ENCODE data around the gene ZNF761. TPM values are rescaled to one million over a fixed set of nuclear protein-coding genes. Genes with fewer than 3 reads are reported as not detected.
"Not testable (repeated sequence)": the region's sequence is repeated elsewhere in the genome, so short reads cannot be mapped to it uniquely, and the experiment has no call there.

Gene ZNF761
- total and polyA plus RNA-seq, 2 donors (not counting 1 experiment from before 2014, with no cell fraction given): 10.7 to 11.5 TPM

DNA sequence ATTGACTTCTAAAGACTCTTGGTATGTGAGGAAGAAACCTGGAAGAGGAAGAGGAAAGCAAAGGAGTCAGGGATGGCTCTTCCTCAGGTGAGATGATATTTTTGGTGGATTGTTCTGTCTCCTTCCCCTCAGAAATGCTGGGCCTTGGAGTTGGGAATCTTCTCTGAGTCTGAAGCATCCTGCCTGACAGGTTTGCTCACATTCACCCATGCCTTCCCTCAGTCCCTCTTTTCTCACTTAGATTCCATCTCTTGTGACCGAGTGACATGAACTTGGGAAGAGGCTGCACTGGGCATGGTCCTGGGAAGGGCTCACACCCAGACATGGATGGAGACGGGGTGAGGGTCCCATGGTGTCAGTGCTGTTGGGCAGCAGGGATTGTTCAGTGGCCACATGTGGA, 52.0 kb downstream of the ZNF761 start:
- H3K9me3 ChIP-seq (ENCODE audit: control insufficient read depth, insufficient read depth, low read depth, low read length); H3K4me2 ChIP-seq (ENCODE audit: extremely low read depth, insufficient read depth, low read length); H3K4me3 ChIP-seq (replicated peaks in 1 of 4; ENCODE audit: control extremely low read depth in 1 of 4, insufficient read depth in 1 of 4, low read depth in 3 of 4, low read length in 4 of 4); H3K27me3 ChIP-seq (ENCODE audit: control insufficient read depth, insufficient read depth, low read length); H3K9ac ChIP-seq (ENCODE audit: insufficient read depth, low read length); DNase-seq (ENCODE audit: low read depth in 2 of 2); H3K36me3 ChIP-seq (ENCODE audit: control insufficient read depth, insufficient read depth, low read length); H4K20me1 ChIP-seq (ENCODE audit: control insufficient read depth, extremely low read depth, insufficient read depth, low read length); H3K79me2 ChIP-seq (ENCODE audit: control insufficient read depth, insufficient read depth, low read length); H3K4me1 ChIP-seq (ENCODE audit: control insufficient read depth, extremely low read depth, insufficient read depth, low read length); H3K27ac ChIP-seq (ENCODE audit: insufficient read depth, low read length); H2AFZ ChIP-seq (ENCODE audit: low read length): not testable (repeated sequence)

DNA sequence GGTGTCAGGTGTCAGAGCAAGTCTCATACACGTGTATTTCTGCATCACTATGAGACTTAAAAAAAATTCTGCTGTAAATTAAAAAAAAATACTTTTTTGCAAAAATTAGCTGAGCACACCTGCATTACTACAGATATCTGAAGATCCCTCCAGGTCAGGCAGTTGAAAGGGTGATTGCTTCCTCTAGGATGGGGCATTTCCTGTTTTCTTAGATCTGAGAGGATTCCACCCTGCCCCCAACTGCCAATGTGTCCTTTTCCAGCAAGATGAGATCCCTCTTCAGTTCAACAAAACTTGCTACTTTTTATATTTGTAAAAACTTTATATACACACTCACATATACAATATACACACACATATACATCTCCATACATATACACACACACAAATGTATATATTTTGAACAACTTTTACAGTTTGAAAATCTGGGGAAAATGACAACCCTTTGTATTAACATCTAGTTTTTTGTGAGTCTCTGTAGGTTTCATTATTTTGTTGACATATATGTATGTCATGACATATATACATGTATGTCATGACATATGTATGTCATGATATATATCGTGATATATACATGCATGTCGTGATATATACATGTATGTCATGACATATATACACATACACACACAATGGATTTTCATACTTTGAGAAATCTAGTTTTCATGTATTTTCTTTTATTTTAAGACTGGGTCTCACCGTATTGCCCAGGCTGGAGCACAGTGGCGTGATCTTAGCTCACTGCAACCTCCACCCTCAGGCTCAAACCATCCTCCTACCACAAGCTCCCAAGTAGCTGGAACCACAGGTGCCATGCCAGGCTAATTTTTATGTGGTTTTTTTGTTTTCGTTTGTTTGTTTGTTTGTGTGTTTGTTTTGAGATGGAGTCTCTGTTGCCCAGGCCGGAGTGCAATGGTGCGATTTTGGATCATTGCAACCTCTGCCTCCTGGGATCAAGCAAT, 53.5 kb downstream of the ZNF761 start:
- no peak for DNase-seq (ENCODE audit: low read depth in 2 of 2)
- H3K4me2 ChIP-seq (ENCODE audit: extremely low read depth, insufficient read depth, low read length): no peak overlapping the region
- H3K9me3 ChIP-seq (ENCODE audit: control insufficient read depth, insufficient read depth, low read depth, low read length): no peaks in the 10 kb centered on the region
- H4K20me1 ChIP-seq (ENCODE audit: control insufficient read depth, extremely low read depth, insufficient read depth, low read length): no peaks in the 10 kb centered on the region
- H3K27me3 ChIP-seq (ENCODE audit: control insufficient read depth, insufficient read depth, low read length): no peaks in the 10 kb centered on the region
- H3K4me3 ChIP-seq (replicated peaks in 1 of 4; ENCODE audit: control extremely low read depth in 1 of 4, insufficient read depth in 1 of 4, low read depth in 3 of 4, low read length in 4 of 4): no peak overlapping the region
- no peak overlapping the region for H2AFZ ChIP-seq (ENCODE audit: low read length)
- H3K27ac ChIP-seq (ENCODE audit: insufficient read depth, low read length): no peak overlapping the region
- H3K9ac ChIP-seq (ENCODE audit: insufficient read depth, low read length): no peak overlapping the region
- no peaks in the 10 kb centered on the region for H3K79me2 ChIP-seq (ENCODE audit: control insufficient read depth, insufficient read depth, low read length)
- TF ChIP-seq EZH2 (IDR thresholded peaks at IDR 0.05; ENCODE audit: low read length, missing control alignments): no peak
- TF ChIP-seq, protein P1, sequence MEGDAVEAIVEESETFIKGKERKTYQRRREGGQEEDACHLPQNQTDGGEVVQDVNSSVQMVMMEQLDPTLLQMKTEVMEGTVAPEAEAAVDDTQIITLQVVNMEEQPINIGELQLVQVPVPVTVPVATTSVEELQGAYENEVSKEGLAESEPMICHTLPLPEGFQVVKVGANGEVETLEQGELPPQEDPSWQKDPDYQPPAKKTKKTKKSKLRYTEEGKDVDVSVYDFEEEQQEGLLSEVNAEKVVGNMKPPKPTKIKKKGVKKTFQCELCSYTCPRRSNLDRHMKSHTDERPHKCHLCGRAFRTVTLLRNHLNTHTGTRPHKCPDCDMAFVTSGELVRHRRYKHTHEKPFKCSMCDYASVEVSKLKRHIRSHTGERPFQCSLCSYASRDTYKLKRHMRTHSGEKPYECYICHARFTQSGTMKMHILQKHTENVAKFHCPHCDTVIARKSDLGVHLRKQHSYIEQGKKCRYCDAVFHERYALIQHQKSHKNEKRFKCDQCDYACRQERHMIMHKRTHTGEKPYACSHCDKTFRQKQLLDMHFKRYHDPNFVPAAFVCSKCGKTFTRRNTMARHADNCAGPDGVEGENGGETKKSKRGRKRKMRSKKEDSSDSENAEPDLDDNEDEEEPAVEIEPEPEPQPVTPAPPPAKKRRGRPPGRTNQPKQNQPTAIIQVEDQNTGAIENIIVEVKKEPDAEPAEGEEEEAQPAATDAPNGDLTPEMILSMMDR (conservative IDR thresholded peaks at IDR 0.05 in 1 of 2, IDR thresholded peaks at IDR 0.05 in 1 of 2; ENCODE audit: low read depth in 1 of 2, low read length in 2 of 2): no peak
- no peaks in the 10 kb centered on the region for H3K36me3 ChIP-seq (ENCODE audit: control insufficient read depth, insufficient read depth, low read length)
- H3K4me1 ChIP-seq (ENCODE audit: control insufficient read depth, extremely low read depth, insufficient read depth, low read length): no peaks in the 10 kb centered on the region

DNA sequence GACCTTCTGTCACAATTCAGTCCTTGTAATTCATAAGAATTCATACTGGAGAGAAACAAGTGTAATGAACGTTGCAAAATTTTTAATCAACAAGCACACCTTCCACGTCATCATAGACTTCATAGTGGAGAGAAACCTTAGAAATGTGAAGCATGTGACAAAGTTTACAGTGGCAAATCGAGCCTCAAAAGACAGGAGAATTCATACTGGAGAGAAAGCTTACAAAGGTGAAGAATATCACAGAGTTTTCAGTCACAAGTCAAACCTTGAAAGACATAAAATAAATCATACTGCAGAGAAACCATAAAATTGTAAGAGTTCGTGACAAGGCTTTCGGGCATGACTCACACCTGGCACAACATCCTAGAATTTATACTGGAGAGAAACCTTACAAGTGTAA, 60.4 kb downstream of the ZNF761 start:
- Histone ChIP-seq H3K27ac (ENCODE audit: insufficient read depth, low read length) (no peak overlapping the region), H3K4me2 (ENCODE audit: extremely low read depth, insufficient read depth, low read length) (no peak overlapping the region), H2AFZ (ENCODE audit: low read length) (no peak overlapping the region), H3K9me3 (ENCODE audit: control insufficient read depth, insufficient read depth, low read depth, low read length) (no peaks in the 10 kb centered on the region), H3K4me3 (replicated peaks in 1 of 4; ENCODE audit: control extremely low read depth in 1 of 4, insufficient read depth in 1 of 4, low read depth in 3 of 4, low read length in 4 of 4) (no peak overlapping the region), H3K27me3 (ENCODE audit: control insufficient read depth, insufficient read depth, low read length) (no peaks in the 10 kb centered on the region), H3K4me1 (ENCODE audit: control insufficient read depth, extremely low read depth, insufficient read depth, low read length) (no peaks in the 10 kb centered on the region), H3K9ac (ENCODE audit: insufficient read depth, low read length) (no peak overlapping the region), H4K20me1 (ENCODE audit: control insufficient read depth, extremely low read depth, insufficient read depth, low read length) (no peaks in the 10 kb centered on the region), H3K36me3 (ENCODE audit: control insufficient read depth, insufficient read depth, low read length) (no peaks in the 10 kb centered on the region), H3K79me2 (ENCODE audit: control insufficient read depth, insufficient read depth, low read length) (no peaks in the 10 kb centered on the region)
- DNase-seq (ENCODE audit: low read depth in 2 of 2): no peak
- TF ChIP-seq, protein P1 (conservative IDR thresholded peaks at IDR 0.05 in 1 of 2, IDR thresholded peaks at IDR 0.05 in 1 of 2; ENCODE audit: low read depth in 1 of 2, low read length in 2 of 2): no peak
- no peak for TF ChIP-seq EZH2 (IDR thresholded peaks at IDR 0.05; ENCODE audit: low read length, missing control alignments)

DNA sequence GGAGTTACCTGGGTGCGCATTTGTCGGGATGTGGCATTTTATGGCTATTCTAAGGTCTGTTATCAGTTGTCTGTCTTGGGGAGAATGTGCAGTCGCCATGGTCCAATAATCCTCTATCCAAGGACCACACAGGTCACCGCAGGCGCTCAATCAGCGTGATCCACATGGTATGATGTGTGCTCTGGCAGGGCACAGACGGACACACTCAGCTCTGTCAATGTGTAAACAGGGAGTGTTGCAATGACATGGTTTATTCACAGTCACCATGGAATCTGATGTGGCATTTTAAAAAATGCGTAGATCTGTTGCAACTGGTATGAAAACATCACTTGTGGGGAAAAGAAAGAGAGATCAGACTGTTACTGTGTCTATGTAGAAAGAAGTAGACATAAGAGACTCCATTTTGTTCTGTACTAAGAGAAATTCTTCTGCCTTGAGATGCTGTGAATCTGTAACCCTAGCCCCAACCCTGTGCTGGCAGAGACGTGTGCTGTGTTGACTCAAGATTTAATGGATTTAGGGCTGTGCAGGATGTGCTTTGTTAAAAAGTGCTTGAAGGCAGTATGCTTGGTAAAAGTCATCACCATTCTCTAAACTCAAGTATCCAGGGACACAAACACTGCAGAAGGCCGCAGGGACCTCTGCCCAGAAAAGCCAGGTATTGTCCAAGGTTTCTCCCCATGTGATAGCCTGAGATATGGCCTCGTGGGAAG, 65.7 kb downstream of the ZNF761 start:
- not testable (repeated sequence) for H4K20me1 ChIP-seq (ENCODE audit: control insufficient read depth, extremely low read depth, insufficient read depth, low read length); H3K36me3 ChIP-seq (ENCODE audit: control insufficient read depth, insufficient read depth, low read length); H3K9ac ChIP-seq (ENCODE audit: insufficient read depth, low read length); H3K4me2 ChIP-seq (ENCODE audit: extremely low read depth, insufficient read depth, low read length); H3K79me2 ChIP-seq (ENCODE audit: control insufficient read depth, insufficient read depth, low read length); H3K4me3 ChIP-seq (replicated peaks in 1 of 4; ENCODE audit: control extremely low read depth in 1 of 4, insufficient read depth in 1 of 4, low read depth in 3 of 4, low read length in 4 of 4); H3K27me3 ChIP-seq (ENCODE audit: control insufficient read depth, insufficient read depth, low read length); H3K27ac ChIP-seq (ENCODE audit: insufficient read depth, low read length); H3K4me1 ChIP-seq (ENCODE audit: control insufficient read depth, extremely low read depth, insufficient read depth, low read length); H2AFZ ChIP-seq (ENCODE audit: low read length); H3K9me3 ChIP-seq (ENCODE audit: control insufficient read depth, insufficient read depth, low read depth, low read length)
- peak in 1 of 2 donors; percentile 27 for DNase-seq (ENCODE audit: low read depth in 2 of 2)

DNA sequence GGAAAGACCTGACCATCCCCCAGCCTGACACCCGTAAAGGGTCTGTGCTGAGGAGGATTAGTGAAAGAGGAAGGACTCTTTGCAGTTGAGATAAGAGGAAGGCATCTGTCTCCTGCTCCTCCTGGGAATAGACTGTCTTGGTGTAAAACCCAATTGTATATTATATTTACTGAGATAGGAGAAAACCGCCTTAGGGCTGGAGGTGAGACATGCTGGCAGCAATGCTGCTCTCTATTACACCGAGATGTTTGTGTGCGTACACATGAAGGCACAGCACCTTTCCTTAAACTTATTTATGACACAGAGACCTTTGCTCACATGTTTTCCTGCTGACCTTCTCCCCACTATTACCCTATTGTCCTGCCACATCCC, 66.2 kb downstream of the ZNF761 start:
- not testable (repeated sequence) for H3K9me3 ChIP-seq (ENCODE audit: control insufficient read depth, insufficient read depth, low read depth, low read length); H3K4me1 ChIP-seq (ENCODE audit: control insufficient read depth, extremely low read depth, insufficient read depth, low read length); H3K36me3 ChIP-seq (ENCODE audit: control insufficient read depth, insufficient read depth, low read length); H3K79me2 ChIP-seq (ENCODE audit: control insufficient read depth, insufficient read depth, low read length); H2AFZ ChIP-seq (ENCODE audit: low read length); H4K20me1 ChIP-seq (ENCODE audit: control insufficient read depth, extremely low read depth, insufficient read depth, low read length); H3K4me2 ChIP-seq (ENCODE audit: extremely low read depth, insufficient read depth, low read length); H3K27me3 ChIP-seq (ENCODE audit: control insufficient read depth, insufficient read depth, low read length); H3K27ac ChIP-seq (ENCODE audit: insufficient read depth, low read length); H3K4me3 ChIP-seq (replicated peaks in 1 of 4; ENCODE audit: control extremely low read depth in 1 of 4, insufficient read depth in 1 of 4, low read depth in 3 of 4, low read length in 4 of 4); H3K9ac ChIP-seq (ENCODE audit: insufficient read depth, low read length); DNase-seq (ENCODE audit: low read depth in 2 of 2)
